T-helper 9 cell (primary cell): ENCODE data around the gene TANGO6.

Experiments used
- DNase-seq: peaks from one replicate; pipeline ENCODE4 v3.0.0-alpha.2; 2020

The TANGO6 gene

GRCh38 chr16:68910051-68910450 is 66.7 kb downstream of the TANGO6 start:
- DNase-seq: no peak

GRCh38 chr16:68915589-68915988 is 72.3 kb downstream of the TANGO6 start:
- DNase-seq: no peak

DNA sequence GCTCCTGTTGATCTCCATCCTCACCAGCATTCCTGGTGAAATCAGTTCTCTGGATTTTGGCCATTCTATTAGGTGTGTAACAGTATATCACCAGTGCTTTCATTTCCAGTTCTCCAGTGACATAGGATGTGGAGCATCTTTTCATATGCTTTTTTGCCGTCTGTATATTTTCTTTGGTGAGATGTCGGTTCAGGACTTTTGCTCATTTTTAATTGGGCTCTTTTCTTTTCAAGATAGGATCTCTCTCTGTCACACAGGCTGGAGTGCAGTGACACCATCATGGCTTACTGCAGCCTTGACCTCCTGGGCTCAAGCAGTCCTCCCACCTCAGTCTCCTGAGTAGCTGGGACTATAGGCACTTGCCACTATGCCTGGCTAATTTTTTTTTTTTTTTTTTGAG is 74.2 kb downstream of the TANGO6 start:
- no peak for DNase-seq

GRCh38 chr16:68920349-68920748 is 77.0 kb downstream of the TANGO6 start:
- no peak for DNase-seq

DNA sequence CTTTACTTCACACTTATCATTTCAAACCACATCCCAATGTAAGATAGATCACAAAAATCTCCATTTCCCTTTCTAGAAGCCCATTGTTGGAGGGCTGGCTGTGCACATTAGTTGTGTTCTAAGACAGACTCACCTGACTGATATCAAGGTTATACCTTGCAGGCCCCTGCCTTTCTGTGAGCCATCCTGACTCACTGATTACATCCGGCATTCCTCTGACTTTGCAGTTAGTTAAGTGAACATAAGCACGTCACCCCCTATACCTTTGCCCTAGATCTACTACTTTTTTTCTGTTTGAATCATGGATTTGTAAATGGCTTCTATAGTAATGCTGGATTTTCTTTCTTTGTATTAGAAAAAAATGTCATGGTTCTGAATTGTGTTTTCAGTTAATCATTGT is 78.3 kb downstream of the TANGO6 start:
- no peak for DNase-seq

GRCh38 chr16:68923116-68923515 is 79.8 kb downstream of the TANGO6 start:
- DNase-seq: no peak

GRCh38 chr16:68927018-68927417 is 83.7 kb downstream of the TANGO6 start:
- DNase-seq: no peak

- no peak for DNase-seq
These were observed 87.9 kb downstream of the TANGO6 start for GRCh38 chr16:68931196-68931595.

DNA sequence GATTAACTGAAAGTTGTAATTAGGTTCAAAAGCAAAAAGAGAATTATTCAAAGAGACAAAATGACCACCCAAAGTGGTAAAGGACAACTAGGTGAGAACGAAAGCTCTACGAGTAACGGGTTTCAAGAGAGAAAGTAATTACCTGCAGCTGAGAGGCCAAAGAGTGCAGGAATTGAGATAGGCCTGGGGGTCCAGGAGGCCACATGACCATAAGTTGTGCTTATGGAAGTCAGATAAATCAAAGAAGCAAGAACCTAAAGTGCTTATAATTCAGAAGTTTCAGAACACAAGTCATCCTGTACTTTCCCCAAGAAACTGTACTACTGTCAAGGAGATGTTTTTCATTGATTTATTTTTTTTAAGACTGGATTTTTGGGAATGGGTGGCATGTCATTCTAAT is 91.1 kb downstream of the TANGO6 start:
- DNase-seq: no peak

- no peak for DNase-seq
These were observed 91.7 kb downstream of the TANGO6 start for GRCh38 chr16:68935008-68935407.

DNA sequence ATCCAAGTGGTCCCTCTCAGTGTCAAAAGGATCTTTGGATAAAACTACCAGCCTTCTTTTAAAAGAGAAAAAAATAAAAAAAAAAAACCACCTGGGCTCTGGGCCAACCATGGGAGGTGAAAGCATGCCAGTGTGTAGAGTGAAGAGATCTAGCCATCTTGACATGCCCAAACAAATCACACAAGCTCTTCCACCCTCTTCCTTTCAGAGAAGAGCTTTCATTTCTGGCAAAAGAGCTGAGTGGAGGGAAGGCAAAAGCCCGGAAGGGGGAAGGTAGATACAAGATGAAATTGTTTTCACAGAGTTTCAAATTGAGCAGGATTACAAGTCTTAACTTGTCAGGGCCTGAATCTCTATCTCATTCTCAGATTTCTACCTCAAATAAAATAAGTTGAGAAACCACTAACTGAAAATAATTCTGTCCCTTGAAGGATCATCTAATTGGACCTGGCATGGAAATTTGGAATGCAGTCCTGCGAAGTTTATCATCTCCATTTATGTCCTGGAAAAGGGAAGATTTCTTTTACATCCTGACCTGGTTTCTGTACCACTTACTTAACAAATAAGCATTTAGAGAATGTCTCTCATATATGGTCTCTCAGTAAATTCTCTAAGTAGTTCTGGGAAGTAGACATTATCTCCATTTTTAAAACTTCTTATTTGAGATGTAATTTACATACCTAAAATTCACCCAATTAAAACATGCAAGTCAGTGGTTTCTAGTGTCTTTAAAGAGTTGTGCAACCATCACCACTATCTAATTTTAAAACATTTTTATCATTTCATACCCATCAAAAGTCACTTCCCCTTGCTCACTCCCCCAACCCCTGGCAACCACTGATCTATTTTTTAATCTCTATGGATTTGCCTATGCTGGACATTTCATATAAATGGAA is 93.7 kb downstream of the TANGO6 start:
- DNase-seq: no peak

- no peak for DNase-seq
These were observed 96.5 kb downstream of the TANGO6 start for GRCh38 chr16:68939692-68940320.

- DNase-seq: no peak
These were observed 97.5 kb downstream of the TANGO6 start for GRCh38 chr16:68940816-68941215.

DNA sequence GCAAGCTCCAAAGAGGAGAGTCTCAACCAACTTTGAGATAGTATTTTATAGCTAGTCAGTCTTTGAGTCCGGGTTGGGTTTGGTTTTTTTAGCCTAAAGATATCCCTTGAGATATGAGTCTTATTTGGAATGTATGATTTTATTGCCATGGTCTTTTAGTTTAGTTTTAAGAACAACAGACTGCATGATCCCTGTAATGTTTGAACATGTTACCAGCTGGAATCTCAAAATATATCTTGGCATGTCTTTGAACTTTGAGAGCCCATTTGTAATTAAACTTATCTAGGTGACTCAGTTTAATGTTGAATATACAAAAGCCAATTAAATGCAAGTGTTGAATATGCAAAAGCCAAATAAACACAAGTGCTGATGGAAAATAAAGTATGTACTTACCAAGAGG is 100.6 kb downstream of the TANGO6 start:
- no peak for DNase-seq

DNA sequence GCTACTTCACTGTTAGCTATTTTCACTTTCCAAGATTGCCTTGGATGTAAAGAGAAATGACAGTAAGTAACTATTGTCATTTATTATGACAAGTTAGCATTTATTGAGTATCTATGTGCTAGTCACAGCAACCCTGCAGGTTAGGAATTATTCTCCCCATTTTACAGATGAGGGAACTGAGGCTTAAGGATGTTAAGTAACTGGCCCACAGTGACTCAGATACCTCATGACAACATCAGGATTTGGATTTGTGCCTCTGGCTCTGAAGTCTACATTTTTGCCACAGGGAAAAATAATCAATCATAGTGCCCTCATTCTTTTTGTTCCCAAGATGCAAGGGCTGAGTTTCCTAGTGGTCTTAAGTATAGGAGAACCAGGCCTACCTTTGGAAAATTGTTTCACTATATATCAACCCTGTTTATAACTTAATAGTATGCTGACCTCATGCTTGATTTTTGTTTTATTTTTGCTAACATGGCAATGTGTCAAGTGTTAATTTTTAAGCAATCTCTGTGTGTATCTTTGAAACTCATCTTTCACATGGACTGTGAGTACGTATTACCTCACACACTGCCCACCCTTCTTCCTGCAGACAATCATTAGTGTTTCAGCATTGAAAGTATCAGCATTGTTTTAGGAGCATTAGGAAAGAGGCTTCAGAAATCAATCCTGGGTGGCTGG is 105.0 kb downstream of the TANGO6 start:
- DNase-seq: no peak

DNA sequence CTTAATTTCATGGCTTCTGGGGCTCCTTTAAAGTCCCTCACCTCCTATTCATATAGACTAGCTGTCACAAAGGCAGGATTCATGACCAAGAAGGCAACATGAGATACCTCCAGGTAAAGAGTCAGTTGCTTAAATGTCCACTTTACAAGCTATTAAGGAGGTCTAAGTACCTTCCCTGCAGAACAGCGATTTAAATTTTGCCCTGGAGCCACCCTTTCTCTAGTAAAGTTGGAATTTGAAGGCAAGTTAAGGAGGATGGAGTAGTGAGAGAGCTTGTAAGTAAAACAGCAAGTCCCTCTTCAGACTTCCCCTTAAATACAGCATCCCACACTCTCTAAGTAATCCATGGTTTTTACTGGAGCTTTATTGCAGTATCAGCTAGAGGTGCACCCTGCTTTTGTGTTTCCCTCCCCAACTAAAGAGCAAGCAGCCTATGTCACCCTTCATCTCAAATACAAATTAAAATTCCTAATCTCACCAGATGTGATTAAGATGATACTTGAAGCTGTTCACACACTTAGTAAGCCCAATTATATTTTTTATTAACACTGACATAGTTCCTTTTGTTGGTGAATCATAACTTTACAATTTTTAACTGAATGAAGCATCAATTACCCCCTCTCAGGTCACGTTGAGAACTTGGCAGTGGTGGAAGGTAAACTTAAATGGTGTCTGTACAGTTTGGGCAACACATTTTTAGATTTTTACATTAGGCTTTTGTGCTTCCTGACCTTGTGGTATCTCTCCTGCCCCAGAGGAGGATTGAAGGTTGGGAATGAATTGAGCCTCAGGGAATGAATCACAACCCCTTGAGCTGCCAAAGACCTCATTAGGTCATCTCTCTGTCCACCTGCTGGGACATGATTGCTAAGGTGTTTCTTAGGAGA is 108.9 kb downstream of the TANGO6 start:
- DNase-seq: no peak

- DNase-seq: no peak
These were observed 111.7 kb downstream of the TANGO6 start for GRCh38 chr16:68954911-68955635.

- DNase-seq: no peak
These were observed 117.6 kb downstream of the TANGO6 start for GRCh38 chr16:68960910-68961309.

GRCh38 chr16:68961778-68962402 is 118.6 kb downstream of the TANGO6 start:
- no peak for DNase-seq

- no peak for DNase-seq
These were observed 126.0 kb downstream of the TANGO6 start for GRCh38 chr16:68969338-68969737.

DNA sequence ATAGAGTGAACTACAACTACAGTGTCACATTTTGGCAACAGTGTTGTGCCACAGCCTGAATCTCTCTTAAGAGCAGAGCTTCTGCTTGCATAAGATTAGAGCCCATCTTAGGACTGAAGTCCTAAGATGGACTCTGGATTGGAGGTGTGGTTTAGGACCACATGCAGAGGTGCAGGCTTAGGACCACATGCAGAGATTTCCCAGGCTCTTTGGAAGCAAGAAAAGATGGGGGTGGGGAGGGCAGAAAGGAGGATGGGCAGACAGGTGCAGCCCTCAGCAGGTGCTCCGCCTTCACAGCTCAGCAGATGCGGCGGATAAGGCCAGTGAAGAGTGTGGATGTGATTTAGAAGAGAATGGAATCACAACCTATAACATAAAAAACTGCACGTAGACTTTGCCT is 128.7 kb downstream of the TANGO6 start:
- DNase-seq: no peak

GRCh38 chr16:68972720-68973119 is 129.4 kb downstream of the TANGO6 start:
- DNase-seq: no peak
